GM15510 (cell line): ENCODE measurements around the gene MSS51.

Source experiments
- POLR2A ChIP-seq: IDR thresholded peaks from 3 replicates; pipeline ENCODE4 v1.6.1; 2011; ENCODE audit warnings: borderline replicate concordance; ENCODE audit not compliant: insufficient read length; ENCODE audit errors: extremely low read depth

MSS51 gene

DNA sequence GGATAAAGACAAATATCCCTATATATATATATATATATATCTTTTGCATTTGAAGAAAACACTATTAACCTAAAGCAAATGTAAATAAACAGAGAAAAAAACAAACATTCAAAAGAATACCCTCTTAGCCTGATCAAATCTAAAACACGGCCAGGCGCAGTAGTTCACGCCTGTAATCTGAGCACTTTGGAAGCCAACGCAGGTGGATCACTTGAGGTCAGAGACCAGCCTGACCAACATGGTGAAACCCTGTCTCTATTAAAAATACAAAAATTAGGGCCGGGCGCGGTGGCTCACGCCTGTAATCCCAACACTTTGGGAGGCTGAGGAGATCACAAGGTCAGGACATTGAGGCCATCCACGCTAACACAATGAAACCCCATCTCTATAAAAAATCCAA is 28.7 kb downstream of the MSS51 start:
- TF ChIP-seq POLR2A, result no peak

DNA sequence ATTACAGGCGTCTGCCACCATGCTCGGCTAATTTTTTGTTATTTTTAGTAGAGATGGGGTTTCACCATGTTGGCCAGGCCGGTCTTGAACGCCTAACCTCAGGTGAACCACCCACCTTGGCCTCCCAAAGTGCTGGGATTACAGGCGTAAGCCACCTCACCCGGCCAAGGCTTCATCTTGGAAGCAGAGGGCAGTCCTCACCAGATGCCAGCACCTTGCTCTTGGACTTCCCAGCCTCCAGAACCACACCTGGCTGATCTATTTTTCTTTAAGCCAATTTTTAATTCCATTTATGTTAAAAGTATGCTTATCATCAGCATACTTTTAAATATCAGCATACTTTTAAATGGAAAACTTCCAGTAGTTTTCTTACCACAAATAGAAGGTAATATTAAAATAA is 31.7 kb downstream of the MSS51 start:
- no peak for TF ChIP-seq POLR2A

DNA sequence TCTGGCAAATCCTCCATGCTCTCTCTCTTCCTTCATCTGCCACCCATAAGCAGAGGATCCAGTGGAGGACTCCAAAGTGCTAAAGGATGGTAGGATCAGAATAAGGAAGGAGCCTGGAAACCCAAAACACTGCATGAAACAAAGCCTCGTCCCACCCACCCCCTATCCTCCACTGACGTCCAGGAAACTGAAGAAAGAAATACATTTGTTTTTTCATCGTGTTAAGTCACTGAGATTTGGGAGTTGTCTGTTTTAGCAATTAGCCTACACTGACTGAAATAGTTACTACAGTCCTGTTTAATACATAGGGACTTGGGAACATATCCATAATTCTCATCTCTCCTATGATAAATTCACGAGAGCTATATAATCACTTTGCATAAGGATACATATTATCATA is 34.3 kb downstream of the MSS51 start:
- TF ChIP-seq POLR2A, result no peak

DNA sequence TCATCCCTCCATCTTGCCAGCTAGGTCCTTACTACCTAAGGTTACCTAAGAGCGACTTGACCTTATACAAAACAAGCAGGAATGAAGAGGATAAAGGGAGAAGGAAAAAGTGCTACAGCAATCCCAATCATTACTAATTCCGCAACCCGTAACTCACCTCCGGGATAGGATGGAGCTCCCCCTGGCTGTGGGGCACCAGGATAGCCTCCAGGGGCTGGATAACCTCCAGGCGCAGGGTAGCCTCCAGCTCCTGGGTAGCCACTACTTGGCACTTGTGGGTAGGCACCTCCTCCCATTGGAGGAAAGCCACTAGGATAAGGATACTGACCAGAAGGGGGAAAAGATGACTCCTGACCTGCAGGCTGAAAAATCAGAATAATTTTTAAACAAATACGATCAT is 35.3 kb downstream of the MSS51 start:
- no peak for TF ChIP-seq POLR2A

DNA sequence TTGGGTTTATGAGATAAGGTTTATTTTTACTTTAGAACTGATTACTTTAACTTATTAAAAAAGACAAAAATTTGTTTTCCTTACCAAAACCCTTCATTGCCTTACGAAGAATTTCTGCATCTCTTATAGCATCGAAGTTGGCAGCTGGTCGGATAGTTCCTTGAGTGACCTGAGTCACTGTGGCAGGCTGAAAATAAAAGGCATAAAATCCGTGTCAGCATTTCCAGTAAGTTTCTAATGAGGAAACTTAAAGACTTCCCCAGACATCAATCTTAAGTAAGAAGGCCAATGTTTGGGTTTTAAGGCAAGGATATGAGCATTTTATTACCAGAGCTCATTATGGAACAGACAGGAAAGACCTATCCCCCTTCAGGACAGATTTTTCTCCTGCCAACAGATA is 45.1 kb downstream of the MSS51 start:
- no peak for TF ChIP-seq POLR2A

DNA sequence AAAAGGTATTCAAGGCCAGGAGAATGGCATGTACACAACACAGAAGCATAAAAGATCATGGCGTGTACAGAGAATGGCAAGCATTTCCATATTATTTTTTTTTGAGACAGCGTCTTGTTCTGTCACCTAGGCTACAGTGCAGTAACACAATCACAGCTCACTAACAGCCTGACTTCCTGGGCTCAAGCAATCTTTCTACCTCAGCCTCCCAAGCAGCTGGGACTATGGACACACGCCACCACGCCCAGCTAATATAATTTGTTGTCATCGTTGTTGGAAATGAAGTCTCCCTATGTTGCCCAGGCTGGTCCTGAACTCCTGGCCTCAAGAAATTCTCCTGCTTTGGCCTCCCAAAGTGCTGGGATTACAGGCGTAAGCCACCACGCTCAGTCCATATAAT is 46.8 kb downstream of the MSS51 start:
- TF ChIP-seq POLR2A, result no peak

DNA sequence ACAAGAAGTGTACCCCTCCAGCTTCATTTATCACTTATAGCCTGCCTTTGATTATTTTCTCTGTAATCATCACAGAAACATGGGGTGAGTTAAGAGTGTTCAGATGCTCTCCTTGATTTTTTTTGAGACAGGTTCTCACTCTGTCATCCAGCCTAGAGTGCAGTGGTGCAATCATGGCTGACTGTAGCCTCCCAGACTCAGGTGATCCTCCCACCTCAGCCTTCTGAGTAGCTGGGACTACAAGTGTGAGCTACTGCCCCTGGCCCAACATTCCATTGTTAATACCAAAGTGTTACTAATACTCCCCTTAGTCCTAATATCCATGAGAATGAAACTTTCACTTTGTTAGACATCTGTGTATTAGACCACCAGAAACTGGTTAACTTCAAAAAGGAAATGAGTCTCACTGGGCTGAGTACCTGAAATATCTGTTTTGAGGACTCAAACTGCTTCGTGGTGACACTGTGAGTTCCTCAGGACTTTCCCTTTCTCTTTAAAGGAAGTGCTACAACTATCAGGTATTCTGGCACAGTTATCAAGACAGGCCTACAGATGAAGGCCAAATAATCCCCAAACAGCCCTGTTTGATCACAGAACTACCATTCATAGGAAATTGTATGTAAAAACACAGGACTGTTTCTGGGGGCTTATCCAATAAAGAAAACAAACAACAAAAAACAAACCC is 54.2 kb downstream of the MSS51 start:
- TF ChIP-seq POLR2A, result no peak

DNA sequence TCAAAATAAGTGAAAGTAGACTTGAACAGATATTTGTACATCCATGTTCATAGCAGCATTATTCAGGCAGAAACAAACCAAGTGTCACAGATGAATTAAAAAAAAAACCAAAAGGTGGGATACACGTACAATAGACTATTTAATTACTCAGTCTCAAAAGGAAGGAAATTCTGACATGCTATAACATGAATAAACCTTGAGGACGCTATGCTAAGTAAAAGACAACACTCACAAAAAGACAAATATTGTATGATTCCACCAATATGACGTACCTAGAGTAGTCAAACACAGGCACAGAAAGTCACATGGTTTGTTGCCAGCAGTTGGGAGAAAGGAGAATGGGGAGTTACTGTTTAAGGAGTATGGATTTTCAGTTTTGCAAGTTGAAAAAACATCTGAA is 56.7 kb downstream of the MSS51 start:
- TF ChIP-seq POLR2A, result no peak
